Measurements from ENCODE around the gene CXCL8.

CXCL8 gene

GRCh38 chr4:73707918-73708577 is 32.3 kb upstream of the CXCL8 start:
- no peaks in the 10 kb centered on the region for H3K9me3 Mint-ChIP-seq
- H3K4me3 Mint-ChIP-seq = no peak overlapping the region
- H3K4me1 Mint-ChIP-seq (ENCODE audit: low read depth) = no peaks in the 10 kb centered on the region
- H3K27me3 Mint-ChIP-seq = no peaks in the 10 kb centered on the region
- no peak overlapping the region for H3K27ac Mint-ChIP-seq
- no peaks in the 10 kb centered on the region for H3K36me3 Mint-ChIP-seq (ENCODE audit: low read depth)

- no peak overlapping the region for H3K4me3 Mint-ChIP-seq
- H3K27ac Mint-ChIP-seq = no peak overlapping the region
- H3K9me3 Mint-ChIP-seq = no peaks in the 10 kb centered on the region
- no peaks in the 10 kb centered on the region for H3K27me3 Mint-ChIP-seq
- H3K4me1 Mint-ChIP-seq (ENCODE audit: low read depth) = no peaks in the 10 kb centered on the region
- H3K36me3 Mint-ChIP-seq (ENCODE audit: low read depth) = no peaks in the 10 kb centered on the region
These were observed 30.8 kb upstream of the CXCL8 start for GRCh38 chr4:73709451-73710033.

GRCh38 chr4:73710094-73710493 is 30.3 kb upstream of the CXCL8 start:
- H3K27ac Mint-ChIP-seq = no peak overlapping the region
- no peak overlapping the region for H3K4me3 Mint-ChIP-seq
- no peaks in the 10 kb centered on the region for H3K4me1 Mint-ChIP-seq (ENCODE audit: low read depth)
- H3K36me3 Mint-ChIP-seq (ENCODE audit: low read depth) = no peaks in the 10 kb centered on the region
- no peaks in the 10 kb centered on the region for H3K27me3 Mint-ChIP-seq
- no peaks in the 10 kb centered on the region for H3K9me3 Mint-ChIP-seq

GRCh38 chr4:73711989-73712388 is 28.4 kb upstream of the CXCL8 start:
- no peaks in the 10 kb centered on the region for H3K36me3 Mint-ChIP-seq (ENCODE audit: low read depth)
- no peaks in the 10 kb centered on the region for H3K27me3 Mint-ChIP-seq
- no peaks in the 10 kb centered on the region for H3K9me3 Mint-ChIP-seq
- H3K27ac Mint-ChIP-seq = no peak overlapping the region
- no peaks in the 10 kb centered on the region for H3K4me1 Mint-ChIP-seq (ENCODE audit: low read depth)
- no peak overlapping the region for H3K4me3 Mint-ChIP-seq

GRCh38 chr4:73713650-73714049 is 26.7 kb upstream of the CXCL8 start:
- H3K4me1 Mint-ChIP-seq (ENCODE audit: low read depth) = no peaks in the 10 kb centered on the region
- H3K4me3 Mint-ChIP-seq = no peak overlapping the region

GRCh38 chr4:73714647-73715046 is 25.7 kb upstream of the CXCL8 start:
- Mint-ChIP-seq H3K27me3 (no peaks in the 10 kb centered on the region), H3K4me1 (ENCODE audit: low read depth) (no peaks in the 10 kb centered on the region), H3K9me3 (no peaks in the 10 kb centered on the region)

More at GRCh38 chr4:73713650-73714049, 26.7 kb upstream of the CXCL8 start:
- Mint-ChIP-seq H3K27me3 (no peaks in the 10 kb centered on the region), H3K36me3 (ENCODE audit: low read depth) (no peaks in the 10 kb centered on the region), H3K27ac (no peak overlapping the region), H3K9me3 (no peaks in the 10 kb centered on the region)

GRCh38 chr4:73715659-73716058 is 24.7 kb upstream of the CXCL8 start:
- no peaks in the 10 kb centered on the region for H3K27me3 Mint-ChIP-seq
- H3K4me3 Mint-ChIP-seq = no peak overlapping the region
- no peak overlapping the region for H3K27ac Mint-ChIP-seq
- no peaks in the 10 kb centered on the region for H3K9me3 Mint-ChIP-seq
- H3K36me3 Mint-ChIP-seq (ENCODE audit: low read depth) = no peaks in the 10 kb centered on the region
- no peaks in the 10 kb centered on the region for H3K4me1 Mint-ChIP-seq (ENCODE audit: low read depth)

More at GRCh38 chr4:73714647-73715046, 25.7 kb upstream of the CXCL8 start:
- no peak overlapping the region for H3K27ac Mint-ChIP-seq
- no peak overlapping the region for H3K4me3 Mint-ChIP-seq
- H3K36me3 Mint-ChIP-seq (ENCODE audit: low read depth) = no peaks in the 10 kb centered on the region

GRCh38 chr4:73718375-73719373 is 21.7 kb upstream of the CXCL8 start:
- H3K27me3 Mint-ChIP-seq = no peaks in the 10 kb centered on the region
- H3K4me3 Mint-ChIP-seq = no peak overlapping the region
- H3K9me3 Mint-ChIP-seq = no peaks in the 10 kb centered on the region
- H3K27ac Mint-ChIP-seq = no peak overlapping the region
- H3K36me3 Mint-ChIP-seq (ENCODE audit: low read depth) = no peaks in the 10 kb centered on the region
- no peaks in the 10 kb centered on the region for H3K4me1 Mint-ChIP-seq (ENCODE audit: low read depth)

GRCh38 chr4:73721435-73721834 is 18.9 kb upstream of the CXCL8 start:
- Mint-ChIP-seq H3K9me3 (no peaks in the 10 kb centered on the region), H3K36me3 (ENCODE audit: low read depth) (no peaks in the 10 kb centered on the region), H3K4me3 (no peak overlapping the region)

GRCh38 chr4:73721909-73722308 is 18.5 kb upstream of the CXCL8 start:
- Mint-ChIP-seq H3K27ac (no peak overlapping the region), H3K36me3 (ENCODE audit: low read depth) (no peaks in the 10 kb centered on the region), H3K4me1 (ENCODE audit: low read depth) (no peaks in the 10 kb centered on the region), H3K9me3 (no peaks in the 10 kb centered on the region), H3K27me3 (no peaks in the 10 kb centered on the region), H3K4me3 (no peak overlapping the region)

More at GRCh38 chr4:73721435-73721834, 18.9 kb upstream of the CXCL8 start:
- H3K27ac Mint-ChIP-seq = no peak overlapping the region
- no peaks in the 10 kb centered on the region for H3K4me1 Mint-ChIP-seq (ENCODE audit: low read depth)
- no peaks in the 10 kb centered on the region for H3K27me3 Mint-ChIP-seq

- Mint-ChIP-seq H3K9me3 (no peaks in the 10 kb centered on the region), H3K4me3 (no peak overlapping the region), H3K27ac (no peak overlapping the region), H3K27me3 (no peaks in the 10 kb centered on the region), H3K4me1 (ENCODE audit: low read depth) (no peaks in the 10 kb centered on the region), H3K36me3 (ENCODE audit: low read depth) (no peaks in the 10 kb centered on the region)
These were observed 17.3 kb upstream of the CXCL8 start for GRCh38 chr4:73723023-73723422.

GRCh38 chr4:73723928-73724327 is 16.4 kb upstream of the CXCL8 start:
- Mint-ChIP-seq H3K36me3 (ENCODE audit: low read depth) (no peaks in the 10 kb centered on the region), H3K4me3 (no peak overlapping the region), H3K27ac (no peak overlapping the region), H3K4me1 (ENCODE audit: low read depth) (no peaks in the 10 kb centered on the region), H3K9me3 (no peaks in the 10 kb centered on the region), H3K27me3 (no peaks in the 10 kb centered on the region)

GRCh38 chr4:73725510-73725909 is 14.9 kb upstream of the CXCL8 start:
- Mint-ChIP-seq H3K4me1 (ENCODE audit: low read depth) (no peaks in the 10 kb centered on the region), H3K27me3 (no peaks in the 10 kb centered on the region), H3K36me3 (ENCODE audit: low read depth) (no peaks in the 10 kb centered on the region), H3K27ac (no peak overlapping the region), H3K4me3 (no peak overlapping the region), H3K9me3 (no peaks in the 10 kb centered on the region)

- no peak overlapping the region for H3K27ac Mint-ChIP-seq
- no peaks in the 10 kb centered on the region for H3K36me3 Mint-ChIP-seq (ENCODE audit: low read depth)
- no peaks in the 10 kb centered on the region for H3K9me3 Mint-ChIP-seq
- H3K4me3 Mint-ChIP-seq = no peak overlapping the region
- no peaks in the 10 kb centered on the region for H3K4me1 Mint-ChIP-seq (ENCODE audit: low read depth)
- H3K27me3 Mint-ChIP-seq = no peaks in the 10 kb centered on the region
These were observed 14.4 kb upstream of the CXCL8 start for GRCh38 chr4:73725985-73726384.

- Mint-ChIP-seq H3K27me3 (no peaks in the 10 kb centered on the region), H3K4me3 (no peak overlapping the region), H3K9me3 (no peaks in the 10 kb centered on the region), H3K27ac (no peak overlapping the region), H3K36me3 (ENCODE audit: low read depth) (no peaks in the 10 kb centered on the region), H3K4me1 (ENCODE audit: low read depth) (no peaks in the 10 kb centered on the region)
These were observed 12.7 kb upstream of the CXCL8 start for GRCh38 chr4:73727685-73728084.
